Measurements from ENCODE around the gene POPDC3.

DNA sequence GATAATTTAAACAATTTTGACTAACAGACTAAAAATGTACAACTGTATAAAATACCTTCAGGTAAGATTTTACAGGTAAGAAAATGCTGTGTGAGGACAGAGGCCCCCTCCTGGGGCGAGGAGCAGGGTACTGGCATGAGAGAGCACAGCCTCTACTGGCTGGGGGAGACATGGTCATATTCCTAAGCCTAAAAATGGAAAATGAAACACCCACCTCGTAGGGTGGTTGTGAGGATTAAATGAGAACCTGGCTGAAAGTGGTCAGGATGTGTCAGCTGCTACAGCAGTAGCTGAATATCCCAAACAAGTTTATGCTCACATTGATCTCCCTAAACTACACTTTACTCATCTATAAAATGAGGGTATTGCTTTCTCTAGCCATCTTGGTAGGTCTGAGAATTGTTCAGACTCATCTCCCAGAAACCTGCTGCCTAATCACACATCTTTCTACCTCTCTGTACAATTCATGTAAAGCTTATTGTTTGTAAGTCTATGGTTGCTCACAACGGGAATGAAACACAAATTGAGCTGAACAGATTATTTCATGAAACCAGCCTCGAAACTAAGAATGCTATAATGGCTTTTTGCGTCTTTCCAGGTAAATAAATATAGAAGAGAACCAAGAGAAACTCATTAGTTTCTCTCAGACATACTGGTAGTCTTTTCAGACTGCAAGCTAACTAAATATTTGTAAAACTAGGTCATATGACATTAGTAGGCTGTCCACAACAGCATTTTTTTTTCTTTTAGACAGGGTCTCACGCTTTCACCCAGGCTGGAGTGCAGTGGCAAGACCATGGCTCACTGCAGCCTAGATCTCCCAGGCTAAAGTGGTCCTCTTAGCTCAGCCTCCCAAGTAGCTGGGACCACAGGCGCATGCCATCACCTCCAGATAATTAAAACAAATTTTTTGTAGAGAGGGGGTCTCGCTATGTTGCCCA, 69.6 kb downstream of the POPDC3 start:
- TF ChIP-seq, protein P1, sequence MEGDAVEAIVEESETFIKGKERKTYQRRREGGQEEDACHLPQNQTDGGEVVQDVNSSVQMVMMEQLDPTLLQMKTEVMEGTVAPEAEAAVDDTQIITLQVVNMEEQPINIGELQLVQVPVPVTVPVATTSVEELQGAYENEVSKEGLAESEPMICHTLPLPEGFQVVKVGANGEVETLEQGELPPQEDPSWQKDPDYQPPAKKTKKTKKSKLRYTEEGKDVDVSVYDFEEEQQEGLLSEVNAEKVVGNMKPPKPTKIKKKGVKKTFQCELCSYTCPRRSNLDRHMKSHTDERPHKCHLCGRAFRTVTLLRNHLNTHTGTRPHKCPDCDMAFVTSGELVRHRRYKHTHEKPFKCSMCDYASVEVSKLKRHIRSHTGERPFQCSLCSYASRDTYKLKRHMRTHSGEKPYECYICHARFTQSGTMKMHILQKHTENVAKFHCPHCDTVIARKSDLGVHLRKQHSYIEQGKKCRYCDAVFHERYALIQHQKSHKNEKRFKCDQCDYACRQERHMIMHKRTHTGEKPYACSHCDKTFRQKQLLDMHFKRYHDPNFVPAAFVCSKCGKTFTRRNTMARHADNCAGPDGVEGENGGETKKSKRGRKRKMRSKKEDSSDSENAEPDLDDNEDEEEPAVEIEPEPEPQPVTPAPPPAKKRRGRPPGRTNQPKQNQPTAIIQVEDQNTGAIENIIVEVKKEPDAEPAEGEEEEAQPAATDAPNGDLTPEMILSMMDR (IDR thresholded peaks at IDR 0.05) = no peak
- no peak for TF ChIP-seq POLR2A (IDR thresholded peaks at IDR 0.05)
